Measurements from ENCODE around the gene FOXD4L1.
"Not testable (repeated sequence)": the region's sequence is repeated elsewhere in the genome, so short reads cannot be mapped to it uniquely, and the experiment has no call there.

FOXD4L1 gene

DNA sequence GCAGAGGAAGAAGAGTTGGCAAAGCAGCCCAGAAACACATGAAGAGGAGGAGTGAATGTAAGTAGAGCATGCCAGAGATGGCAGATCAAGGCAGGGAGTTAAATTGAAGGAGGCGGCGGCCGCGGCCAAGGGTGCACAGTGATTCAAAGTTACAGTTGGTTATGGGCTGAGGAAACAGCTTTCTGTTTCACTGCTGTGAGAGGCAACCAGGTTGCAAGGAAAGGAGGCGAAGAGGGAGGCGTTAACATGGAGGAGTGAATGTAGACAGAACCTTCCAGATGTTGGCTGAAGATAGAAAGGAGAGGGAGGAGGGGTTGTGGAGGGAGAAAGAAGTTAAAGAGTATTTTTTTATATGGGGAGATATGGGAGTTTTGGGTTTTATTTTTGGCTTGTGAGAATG, 22.4 kb downstream of the FOXD4L1 start:
- H3K4me3 ChIP-seq (ENCODE audit: low read depth, low read length); DNase-seq (ENCODE audit: low read depth): not testable (repeated sequence)

DNA sequence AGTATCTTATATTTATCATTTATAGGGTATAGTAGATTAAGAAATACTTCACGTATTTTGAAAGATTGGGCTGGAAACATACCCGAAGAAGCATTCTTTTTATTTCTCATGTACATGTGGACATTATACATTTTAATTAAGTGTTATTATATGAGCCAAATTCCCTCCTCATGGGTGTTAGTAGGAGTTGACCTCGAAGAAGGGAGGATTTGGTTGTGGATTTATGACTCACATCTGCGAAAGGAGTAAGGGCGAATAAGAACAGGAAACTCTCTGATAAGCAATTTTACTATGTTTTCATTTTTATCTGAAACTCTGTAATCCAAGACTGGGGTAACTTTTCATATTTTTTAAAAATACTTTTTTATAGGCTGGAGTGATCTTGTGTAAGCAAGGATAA, 23.0 kb downstream of the FOXD4L1 start:
- not testable (repeated sequence) for DNase-seq (ENCODE audit: low read depth)

DNA sequence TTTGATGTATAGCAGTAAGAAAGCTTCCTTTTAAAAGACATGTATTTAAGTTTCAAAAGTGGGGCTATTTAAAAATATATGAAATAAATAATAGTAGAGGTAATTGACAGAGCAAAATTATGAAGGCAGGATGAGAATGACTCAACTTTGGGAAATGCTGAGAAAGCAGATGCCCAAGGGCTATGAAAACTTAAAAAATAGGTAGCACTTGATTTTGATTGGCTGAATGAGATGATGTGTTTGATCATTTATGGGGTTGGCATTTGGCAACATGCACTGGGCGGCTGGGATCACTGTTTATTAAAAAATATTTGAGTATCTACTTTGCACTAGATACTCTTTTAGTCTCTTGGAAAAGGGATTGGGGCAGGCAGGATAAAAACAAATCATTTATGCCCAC, 26.5 kb downstream of the FOXD4L1 start:
- not testable (repeated sequence) for DNase-seq (ENCODE audit: low read depth); H3K4me3 ChIP-seq (ENCODE audit: low read depth, low read length)

More for the DNA sequence above, 23.0 kb downstream of the FOXD4L1 start:
- not testable (repeated sequence) for H3K4me3 ChIP-seq (ENCODE audit: low read depth, low read length)

DNA sequence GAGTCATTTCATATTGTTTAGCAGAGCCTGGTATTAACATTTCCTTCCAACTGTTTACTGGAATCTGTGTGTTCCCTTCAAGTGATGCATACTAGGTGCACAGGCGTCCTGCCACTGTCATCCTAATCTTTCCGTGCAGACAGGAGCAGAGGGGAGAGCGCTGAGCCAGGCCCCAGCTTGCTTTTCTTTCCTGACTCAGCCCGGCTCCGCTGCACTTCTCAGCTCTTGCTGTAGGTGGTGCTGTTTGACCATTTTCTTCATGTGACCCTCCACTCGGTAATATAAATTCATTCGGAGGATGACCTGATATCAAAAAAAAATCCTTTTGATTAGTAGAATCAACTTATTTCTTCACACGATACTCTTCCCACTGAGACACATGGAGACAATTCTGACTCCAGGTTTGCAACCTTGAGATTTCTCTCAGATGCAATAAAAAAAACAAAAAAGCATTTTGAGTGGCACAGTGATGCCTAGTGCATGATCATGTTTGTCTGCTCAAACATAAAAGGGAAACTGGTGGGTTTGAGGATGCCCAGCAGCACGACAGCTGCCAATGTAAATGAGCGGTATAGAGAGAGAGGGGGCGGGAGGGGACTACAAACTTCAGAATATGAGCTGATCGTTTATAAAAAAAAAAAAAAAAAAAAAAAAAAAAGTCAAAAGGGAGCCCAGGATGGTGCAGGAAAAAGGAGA, 29.0 kb downstream of the FOXD4L1 start:
- H3K4me3 ChIP-seq (ENCODE audit: low read depth, low read length); DNase-seq (ENCODE audit: low read depth): not testable (repeated sequence)

DNA sequence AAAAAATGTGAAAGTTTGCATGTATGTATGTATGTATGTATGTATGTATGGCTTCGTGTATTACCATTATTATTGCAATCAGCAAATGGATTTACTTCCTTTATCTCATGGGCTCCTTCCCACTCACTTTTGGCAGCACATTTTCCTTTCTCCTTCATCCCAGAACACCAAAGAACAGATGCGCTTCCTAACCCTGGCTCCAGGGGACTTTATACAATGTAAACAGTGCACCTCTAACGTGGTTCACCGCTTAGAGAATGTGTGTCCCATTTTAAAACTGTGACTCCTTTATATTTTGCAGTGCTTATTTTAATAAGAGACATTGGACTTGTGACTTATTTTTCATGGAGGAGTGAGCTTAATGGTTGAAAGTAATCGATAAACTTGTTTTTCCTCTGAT, 29.7 kb downstream of the FOXD4L1 start:
- DNase-seq (ENCODE audit: low read depth); H3K4me3 ChIP-seq (ENCODE audit: low read depth, low read length): not testable (repeated sequence)

DNA sequence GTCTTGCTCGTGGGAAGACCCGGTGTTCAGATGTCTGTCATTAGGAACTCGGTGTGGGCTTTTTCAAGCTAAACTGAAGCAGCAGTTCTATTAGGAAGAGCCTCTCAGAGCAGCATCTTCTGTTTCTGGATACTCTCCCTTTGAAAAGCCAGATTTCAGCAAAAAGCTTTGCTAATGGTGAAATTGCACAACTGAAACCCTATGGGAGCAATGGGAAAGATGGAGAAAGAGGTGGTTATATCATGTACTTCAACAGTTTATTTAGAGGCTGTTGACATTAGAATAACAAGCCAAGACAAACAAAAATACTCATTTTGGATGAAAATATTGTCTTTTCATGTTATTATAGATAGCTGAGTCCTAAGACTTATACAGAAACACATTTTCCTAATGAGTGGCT, 30.4 kb downstream of the FOXD4L1 start:
- not testable (repeated sequence) for DNase-seq (ENCODE audit: low read depth); H3K4me3 ChIP-seq (ENCODE audit: low read depth, low read length)

DNA sequence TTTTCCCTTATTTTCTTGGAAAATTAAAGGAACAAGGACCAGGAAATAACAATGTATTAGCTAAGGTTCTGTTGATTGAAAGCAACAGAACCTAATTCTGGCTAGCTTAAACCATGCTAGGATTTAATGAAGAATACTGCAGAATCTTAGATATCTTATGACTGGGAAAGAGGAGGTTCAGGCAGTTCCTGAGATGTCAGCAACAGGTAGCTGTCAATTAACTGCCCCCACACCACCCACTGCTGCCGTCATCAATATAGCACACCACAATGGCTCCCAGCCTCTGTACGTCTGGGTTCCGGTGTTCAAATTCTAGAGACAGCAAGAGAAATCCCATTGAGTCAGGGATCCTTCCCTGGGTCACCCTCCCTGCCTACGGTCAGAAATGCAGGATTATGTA, 34.5 kb downstream of the FOXD4L1 start:
- H3K4me3 ChIP-seq (ENCODE audit: low read depth, low read length); DNase-seq (ENCODE audit: low read depth): not testable (repeated sequence)

DNA sequence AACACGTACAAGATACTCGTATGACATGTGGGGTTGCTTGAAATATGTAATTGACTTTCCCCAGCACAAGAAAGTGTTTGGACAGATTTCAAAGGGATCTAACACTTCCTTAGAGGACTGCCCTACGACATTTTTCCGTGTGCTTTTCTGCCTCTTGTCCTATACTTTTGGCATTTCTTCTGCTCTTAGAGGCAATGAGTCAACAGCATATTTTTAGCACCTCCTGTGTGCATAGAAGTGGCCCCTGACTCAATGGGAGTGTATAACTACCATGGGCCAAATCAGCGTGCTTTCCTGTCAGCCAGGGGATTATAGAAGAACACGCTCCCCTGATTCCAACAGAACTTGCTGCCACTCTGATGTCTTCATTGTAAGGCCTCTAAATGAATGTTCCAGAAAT, 38.1 kb downstream of the FOXD4L1 start:
- not testable (repeated sequence) for DNase-seq (ENCODE audit: low read depth)

DNA sequence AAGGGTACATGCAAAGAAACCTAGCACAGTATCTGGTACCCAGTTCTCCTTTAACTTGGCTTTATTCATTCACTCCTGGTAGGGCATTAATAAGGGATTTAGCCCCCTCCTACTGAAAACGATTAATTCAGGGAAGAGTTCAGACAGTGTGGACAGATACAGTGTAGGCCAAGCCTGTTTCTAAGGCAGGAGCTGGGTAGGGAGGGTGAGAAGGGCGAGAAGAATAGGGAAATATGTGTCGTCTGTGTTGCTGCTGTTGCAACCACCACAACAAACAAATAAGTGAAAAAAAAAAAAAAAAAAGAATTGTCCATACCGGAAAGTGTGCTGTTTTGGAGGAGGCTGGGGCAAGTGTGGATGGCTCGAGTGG, 42.4 kb downstream of the FOXD4L1 start:
- H3K4me3 ChIP-seq (ENCODE audit: low read depth, low read length); DNase-seq (ENCODE audit: low read depth): not testable (repeated sequence)

More for the DNA sequence above, 38.1 kb downstream of the FOXD4L1 start:
- not testable (repeated sequence) for H3K4me3 ChIP-seq (ENCODE audit: low read depth, low read length)

DNA sequence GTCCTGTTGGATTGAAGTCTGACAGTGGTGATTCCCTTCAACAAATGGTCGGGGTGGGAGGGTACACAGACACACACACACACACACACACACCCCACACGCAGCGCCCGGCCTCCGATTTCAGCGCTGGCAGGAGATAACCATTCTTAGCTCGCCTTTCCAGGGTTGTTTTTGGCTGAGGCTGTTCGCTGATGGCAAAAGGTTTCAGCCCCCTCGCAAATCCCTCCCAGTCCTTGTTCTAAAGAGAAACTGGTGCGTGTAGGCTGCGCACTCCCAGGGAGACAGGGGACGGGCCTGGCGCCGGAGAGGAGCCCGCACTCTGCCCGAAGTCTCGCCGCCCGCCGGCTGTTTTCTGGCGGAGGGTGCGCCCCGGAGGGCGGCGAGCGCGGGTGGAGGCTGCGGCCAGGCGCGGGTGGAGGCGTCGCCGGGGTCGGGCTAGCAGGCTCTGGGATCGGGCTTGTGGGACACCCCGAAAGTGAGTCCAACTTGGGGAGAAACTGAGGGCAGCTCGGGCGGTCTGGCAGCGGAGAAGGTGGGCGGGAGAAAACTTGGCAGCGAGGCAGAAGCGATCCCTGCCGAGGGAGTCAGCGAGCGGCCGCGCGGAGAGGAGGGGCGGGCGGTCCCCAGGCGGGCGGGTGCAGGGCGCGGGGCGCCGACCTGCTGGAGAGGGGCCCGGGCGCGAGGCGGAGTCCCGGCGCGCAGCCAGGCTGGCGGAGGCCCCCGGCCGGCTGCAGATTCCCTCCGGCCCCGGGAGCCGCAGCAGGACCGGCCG, 42.9 kb downstream of the FOXD4L1 start:
- not testable (repeated sequence) for DNase-seq (ENCODE audit: low read depth); H3K4me3 ChIP-seq (ENCODE audit: low read depth, low read length)

DNA sequence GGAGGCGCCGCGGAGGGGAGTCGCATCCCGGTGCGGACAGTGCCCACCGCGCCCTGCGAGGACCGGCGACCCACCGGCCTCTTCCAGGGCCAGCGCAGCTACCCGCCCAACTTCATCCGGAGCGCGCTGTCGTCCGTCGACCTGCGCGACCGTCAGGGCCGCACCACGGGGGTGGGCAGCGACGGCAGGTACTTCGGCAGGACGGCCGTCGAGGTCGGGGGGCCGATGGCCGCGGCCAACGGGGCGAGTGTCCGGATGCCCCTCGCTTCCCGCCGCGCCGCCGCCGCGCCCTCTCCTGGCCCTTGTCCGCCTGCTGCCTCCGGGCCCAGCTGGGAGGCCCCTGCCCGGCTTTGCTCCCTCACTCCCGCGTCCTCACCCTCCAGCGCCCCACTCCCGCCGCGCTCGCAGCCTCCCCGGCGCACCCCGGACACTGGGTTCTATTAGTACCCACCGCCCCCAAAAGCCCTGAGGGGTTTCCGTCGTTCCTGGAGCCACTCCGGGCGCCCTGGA, 43.6 kb downstream of the FOXD4L1 start:
- H3K4me3 ChIP-seq (ENCODE audit: low read depth, low read length); DNase-seq (ENCODE audit: low read depth): not testable (repeated sequence)

DNA sequence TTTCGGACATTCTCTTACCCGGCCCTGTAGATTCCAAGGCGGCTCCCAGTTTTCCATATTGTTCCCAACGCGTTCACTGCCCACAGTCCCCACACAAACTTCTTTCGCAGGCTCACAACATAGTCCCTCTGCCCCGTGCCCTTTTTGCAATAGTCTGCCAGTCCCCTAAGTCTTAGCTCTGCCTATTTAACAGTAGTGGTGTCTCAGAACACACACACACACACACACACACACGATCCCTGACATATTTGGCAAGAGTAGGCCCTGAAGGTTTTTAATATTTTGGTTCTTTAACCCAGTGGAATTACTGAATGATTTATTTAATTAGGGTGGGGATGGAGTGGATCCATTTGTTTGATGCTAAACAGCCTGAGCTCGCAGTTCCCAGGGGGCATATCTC, 44.1 kb downstream of the FOXD4L1 start:
- H3K4me3 ChIP-seq (ENCODE audit: low read depth, low read length); DNase-seq (ENCODE audit: low read depth): not testable (repeated sequence)
